SHP77 (cell line): ENCODE results near the gene C5.

Experiments
- DNase-seq, 2 experiments: peaks; one replicate each; lab custom pipeline; 2025; lab: John Stamatoyannopoulos, UW

The C5 gene

DNA sequence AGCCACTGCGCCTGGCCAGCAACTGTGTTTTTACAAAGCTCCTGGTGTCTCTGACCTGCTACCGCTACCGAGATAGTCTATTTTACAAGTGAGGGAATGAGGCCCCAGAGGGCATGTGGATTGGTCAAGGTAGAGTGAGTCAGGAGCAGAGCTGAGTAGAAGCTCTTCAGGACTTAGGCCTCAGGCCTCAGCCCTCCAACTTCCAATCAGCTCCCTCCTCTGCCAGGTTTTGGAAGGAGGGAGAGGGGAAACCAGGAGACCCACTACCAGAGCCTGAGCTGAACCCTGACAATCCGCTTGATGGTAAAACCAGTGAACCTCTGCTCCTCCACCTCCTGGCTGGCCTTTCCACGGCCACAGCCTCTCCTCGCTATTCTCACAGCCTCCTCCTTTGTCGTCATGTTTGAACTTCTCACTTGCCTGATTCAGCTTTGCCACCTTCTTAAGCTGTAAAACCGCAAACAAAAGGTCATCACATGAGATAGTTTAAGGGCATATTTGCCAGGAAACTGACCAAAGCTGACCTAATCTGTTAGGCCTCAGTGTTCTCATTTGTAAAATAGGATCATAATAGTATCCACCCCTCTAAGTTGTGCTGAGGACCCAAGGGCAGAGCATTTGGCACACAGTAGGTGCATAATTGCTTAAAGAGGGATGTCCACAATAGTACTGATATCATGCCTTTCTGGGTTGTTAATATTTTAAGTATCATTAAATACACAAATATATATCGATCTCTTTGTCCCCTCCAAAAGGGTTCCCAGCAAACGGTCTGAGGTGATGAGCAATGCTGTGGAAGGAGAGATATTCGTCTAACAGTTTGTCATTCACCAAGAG, 125.2 kb downstream of the C5 start:
- no peak for DNase-seq

DNA sequence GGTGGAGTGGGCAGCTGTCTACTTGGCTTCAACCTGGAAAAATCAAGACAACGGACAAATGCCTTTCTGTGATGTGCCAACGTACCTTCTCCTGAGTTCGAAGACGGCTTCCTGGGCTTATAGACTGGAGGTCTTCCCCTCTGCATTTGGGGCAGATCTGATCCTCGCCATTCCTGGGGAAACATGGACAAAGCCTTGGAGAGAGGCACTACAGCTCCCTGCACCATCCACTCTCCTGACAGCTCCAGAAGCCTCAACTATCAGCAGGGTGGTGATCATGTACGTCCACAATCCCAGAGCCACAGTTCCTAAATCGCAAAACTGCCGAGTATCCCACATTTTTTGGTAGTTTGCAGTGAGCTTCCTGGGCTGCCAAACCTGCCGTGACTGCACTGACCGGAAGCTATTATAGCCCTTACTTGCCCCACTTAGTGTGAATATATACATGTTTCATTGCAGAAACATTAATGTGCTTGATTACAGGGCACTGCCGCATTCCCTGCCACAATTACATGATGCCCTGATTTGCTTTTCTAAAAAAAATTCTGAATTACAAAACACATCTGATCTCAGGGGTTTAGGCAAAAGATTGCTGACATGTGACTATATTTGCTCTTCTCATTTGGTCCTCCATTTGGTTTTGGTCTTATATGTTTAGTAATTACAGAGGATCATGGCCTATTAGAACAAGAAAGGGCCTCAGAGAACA, 126.3 kb downstream of the C5 start:
- no peak for DNase-seq

DNA sequence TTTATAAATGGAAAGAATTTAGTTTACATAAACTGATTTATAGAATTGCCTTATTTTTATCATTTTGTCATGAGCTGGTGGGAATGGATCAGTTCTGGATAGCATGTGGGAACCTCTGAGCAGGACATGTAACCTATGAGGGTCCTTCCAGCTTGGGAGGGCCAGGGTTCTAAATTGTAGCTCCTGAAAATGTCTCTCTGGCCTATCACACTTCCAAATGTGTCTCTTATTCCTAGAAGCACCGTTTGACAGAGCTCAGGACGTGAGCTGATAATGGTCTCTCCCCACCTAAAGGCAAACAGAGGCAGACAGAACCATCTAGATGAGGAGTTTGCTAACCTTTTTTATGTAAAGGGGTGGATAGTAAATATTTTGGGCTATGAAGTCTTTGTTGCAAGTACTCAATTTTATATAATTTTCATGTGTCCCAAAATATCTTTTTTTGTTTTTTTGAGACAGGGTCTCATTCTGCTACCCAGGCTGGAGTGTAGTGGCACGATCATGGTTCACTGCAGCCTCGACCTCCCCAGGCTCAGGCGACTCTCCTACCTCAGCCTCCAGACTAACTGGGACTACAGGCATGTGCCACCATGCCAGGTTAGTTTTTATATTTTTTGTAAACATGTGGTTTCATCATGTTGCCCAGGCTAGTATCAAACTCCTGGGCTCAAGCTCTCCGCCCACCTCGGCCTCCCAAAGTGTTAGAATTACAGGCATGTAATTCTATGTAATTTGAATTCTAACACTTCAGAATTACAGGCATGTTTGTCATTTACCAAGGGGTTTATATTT, 127.5 kb downstream of the C5 start:
- no peak for DNase-seq

DNA sequence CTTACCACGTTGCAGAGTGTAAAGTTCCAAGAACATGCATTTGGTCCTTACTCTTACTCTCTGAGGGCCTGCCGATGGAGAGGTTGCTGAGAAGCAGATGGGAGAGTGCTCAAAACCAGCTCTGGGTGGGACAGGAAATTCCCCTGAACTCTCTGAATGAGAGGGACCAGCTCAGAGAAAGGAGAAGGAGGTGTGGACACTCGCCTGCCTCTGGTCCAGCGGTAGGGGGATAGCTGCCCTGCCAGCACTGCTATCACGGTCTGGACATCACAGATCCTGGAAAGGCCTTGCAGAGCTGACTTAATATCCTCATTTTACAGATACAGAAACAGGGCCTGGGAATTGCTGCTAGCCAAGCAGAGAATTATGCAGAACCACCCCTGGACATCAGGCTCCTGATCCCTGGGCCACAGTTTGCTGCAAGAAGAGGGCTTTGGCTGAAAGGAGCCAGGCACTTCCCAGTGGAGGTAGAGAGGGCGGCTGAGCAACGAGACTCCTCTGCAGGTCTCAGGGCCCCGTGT, 128.4 kb downstream of the C5 start:
- DNase-seq, result no peak

DNA sequence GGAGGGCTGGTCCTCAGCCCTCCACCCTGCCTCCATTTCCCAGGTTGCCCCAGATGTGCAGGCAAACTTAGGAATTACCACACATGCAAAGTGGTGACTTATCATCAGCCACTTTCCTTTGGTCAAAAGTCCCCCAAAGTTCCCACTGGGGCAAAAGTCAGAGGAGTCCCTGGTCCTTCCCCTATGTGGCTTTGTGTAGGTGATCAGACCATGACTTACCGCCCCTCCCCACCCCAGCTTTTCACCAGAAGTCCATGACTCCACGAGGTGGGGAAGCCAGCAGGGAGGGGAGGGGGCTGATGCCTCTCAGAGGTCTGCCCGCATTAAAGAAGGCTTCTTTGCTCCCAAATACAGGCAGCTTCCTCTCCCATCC, 129.3 kb downstream of the C5 start:
- no peak for DNase-seq

DNA sequence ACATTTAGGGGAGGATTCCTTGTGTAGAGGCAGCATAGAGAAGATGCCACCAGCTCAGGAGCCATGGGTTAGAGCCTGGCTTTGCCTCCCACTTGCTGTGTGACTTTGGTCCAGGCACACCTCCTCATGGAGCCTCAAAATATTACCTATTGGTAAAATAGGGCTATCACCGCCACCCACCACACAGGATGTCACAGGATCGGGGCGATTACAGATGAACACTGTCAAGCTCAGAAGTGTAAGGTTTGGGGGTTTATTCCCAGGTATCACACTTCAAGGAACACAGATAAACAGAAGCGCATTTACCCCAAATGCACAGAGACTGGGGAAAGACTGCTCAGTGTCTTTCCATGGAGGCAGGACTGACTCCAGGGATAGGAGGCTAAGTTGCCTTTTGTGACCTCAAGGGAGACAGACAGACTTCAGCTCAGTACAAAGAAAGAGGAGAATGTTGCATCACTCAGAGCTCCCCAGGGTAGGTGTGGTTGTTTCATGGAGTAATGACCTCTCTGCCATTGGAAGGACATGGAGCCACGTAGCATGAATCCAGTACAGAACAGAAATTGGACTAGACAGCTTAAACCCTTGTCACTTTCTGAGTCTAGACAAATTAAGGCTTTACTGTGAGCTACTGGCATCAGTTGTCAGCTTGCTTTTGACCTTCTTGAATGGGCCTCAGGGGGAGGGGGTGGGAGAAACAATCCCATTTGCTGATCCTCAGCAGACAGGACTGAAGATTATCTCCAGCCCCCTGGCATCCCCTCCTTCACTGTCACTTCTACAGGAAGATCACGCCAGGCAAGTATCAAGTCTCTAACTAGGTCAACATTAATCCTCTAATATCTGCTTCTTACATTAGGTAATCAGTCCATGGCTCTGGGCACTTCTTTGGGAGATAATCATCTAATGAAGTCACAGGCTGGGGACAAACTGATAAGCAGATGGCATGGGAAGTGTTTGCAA, 130.0 kb downstream of the C5 start:
- DNase-seq, result no peak

DNA sequence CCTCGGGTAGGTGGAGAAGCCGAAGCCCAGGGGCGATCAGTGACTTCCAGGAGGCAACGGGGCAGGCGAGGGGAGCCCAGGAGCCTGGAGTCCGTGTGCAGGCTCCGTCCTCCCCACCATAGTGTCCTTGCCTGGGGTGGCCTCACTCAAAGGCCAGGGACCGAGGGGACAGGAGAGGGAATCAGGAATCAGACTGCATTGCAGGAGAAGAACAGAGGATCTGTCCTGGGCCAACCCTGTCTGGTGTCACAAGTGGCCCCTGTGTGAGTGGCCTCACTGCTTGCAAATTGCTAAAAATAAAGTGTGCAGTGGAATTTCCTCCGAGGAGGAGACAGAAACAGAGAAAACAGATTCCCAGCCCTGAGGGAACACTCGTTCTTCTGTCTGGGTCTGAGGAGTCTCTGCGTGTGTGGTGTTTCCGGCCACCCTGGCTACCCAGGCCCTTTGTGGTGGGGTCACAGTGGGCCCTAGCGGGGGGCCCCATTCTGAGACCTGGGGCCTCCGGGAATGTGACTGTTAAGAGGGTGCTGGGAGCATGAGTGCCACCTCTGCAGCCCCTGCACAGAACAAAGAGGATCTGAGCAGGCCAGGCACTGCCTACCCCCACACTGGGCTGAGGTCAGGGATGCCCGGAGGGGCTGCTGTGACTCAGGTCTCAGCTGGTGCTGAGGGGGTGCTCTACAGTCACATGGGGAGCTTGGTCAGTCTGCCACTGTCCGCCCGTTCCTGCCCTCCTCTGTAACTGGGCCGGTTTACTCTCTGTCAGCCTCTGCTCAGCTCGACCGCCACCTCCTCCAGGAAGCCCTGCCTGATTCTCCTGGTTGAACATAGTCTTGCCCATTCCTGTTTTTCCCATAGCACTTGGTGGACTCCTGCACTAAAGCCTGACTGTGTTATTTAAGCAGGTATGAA, 130.9 kb downstream of the C5 start:
- no peak for DNase-seq

DNA sequence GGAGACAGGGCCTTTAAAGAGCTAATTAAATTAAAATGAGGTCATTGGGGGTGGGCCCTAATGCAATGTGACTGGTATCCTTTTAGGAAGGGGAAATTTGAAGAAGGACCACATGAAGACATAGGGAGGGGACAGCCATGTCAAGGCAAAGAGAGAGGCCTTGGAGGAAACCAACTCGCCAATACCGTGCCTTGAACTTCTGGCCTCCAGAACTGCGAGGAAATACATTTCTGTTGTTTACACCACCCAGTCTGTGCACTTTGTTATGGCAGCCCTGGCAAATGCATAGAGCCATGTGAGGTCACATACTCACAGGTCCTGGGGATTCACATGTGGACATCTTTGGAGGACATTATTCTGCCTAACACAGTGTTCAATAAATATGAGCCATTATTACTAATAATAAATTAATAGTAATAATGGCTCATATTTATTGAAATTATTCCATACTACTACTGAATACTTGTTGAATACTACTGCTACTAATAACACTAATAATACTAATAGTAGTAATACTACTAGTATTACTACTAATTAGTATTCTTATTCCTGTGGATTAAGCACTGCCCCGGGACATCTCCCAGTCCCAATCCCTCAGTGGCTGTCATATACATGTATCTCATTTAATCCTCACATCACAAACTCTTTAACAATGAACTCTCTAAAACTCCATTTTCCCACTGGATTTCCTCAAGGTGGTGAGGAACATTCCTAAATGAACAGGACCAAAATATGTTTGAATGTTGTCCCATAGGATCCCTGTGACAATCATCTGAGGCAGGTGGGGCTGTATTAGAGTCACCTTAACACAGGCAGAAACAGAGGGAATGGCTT, 131.9 kb downstream of the C5 start:
- no peak for DNase-seq

DNA sequence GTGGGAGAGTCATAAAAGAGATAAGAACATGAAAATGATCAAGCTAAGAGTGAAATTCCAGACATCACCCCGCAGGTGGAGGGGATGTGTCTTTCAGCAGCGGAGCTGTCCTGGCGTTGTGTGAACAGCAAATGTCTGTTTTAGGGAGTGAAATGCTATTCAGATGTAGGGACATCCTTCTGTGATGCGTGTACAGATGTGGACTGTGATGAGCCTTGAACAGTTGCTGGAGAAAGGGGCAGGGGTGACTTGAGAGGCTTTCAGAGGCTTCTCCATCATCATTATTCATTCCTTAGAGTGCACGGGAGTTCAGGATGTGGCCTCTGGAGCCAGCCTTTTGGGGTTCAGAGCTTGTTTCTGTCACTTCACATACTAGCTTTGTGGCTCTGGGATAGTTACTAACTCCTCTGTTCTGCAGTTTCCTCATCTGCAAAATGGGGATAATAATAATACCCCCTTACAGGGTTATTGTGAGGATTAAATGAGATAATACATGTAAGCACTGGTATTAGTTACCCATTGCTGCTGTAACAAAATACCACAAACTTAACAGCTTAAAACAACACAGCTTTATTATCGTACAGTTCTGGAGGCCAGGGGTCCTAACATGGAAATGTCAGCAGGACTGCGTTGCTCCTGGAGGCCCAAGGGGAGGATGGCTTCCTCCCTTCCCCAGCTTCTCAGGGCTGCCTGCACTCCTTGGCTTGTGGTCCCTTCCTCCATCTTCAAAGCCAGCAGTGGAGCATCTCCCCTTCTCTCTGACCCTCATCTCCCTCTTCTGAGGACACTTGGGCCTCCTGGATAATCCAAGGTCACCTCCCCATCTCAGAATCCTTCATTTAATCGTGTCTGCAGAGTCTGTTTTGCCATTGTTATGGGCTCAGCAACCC, 132.8 kb downstream of the C5 start:
- DNase-seq, result no peak

DNA sequence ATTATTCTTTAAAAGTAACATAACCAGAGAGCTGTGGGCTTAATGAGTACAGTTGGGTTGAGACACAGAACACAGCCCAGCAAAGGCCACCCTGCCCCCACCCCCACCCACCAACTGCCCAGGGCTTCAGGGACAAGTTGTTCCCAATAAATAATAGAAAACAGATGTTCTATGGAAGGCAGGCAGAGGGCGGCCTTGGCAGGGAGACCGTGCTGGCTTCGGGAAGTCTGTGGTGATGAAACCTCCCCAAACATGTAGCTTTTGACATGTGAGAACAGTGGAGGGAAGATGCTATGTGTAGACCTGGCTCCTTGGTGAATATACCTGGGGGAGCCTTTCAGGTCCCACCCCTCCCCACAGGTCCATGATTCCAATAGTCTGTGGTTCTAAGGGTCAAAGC, 133.5 kb downstream of the C5 start:
- DNase-seq, result no peak

DNA sequence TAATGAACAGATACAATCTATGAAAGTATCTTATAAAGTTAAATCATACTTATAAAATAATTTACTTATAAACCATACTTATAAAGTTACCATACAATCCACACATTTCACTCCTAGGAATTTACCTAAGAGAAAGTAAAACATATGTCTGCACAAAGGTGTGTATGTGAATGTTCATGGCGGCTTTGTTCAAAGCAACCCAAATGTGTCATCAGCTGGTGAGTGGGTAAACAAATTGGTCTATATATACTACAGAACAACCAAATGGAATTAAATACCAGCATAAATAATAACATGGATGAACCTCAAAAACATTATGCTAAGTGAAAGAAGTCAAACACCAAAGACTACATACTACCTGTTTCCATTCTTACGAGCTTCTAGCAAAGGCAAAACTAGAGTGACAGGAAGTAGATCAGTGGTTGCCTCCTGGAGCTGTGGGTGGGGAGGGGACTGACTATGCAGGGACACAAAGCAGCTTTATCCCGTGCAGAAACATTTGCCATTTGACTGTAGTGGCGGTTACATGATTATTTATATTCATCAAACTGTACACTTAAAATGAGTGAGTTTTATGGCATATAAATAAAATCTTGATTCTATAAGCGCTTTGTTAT, 134.1 kb downstream of the C5 start:
- DNase-seq, result no peak

DNA sequence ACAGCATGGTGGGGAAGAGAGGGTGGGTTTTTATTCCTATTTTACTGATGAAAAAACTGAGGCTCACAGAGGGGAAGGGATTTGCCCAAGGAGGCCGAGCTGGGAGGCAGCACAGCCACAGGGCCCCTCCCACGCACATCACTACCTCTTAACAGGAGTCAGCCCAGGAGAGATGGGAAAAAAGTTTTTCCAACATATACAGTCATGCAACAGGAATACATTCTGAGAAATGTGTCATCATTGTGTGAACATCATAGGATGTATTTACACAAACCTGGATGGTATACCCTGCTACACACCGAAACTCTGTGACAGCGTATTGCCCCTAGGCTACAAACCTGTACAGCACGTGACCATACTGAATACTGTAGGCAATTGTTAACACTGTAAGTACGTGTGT, 135.1 kb downstream of the C5 start:
- no peak for DNase-seq

DNA sequence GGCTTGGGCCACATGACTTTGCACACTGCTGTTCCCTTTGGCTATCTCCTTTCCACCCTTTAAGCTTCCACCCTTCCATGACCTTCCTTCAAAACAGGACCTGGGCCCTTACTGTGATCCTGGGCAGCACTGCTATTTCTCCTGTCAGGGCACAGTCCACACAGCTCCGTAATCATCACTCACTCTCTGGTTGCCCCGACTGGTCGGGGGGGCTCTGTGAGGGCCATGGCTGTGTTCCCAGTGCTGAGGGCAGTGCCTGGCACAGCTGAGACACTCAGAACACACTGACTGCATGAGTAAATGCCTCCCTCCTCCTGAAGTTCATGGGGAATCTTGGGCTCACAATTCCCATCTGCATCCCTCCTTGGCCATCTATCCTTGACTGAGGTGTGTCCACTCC, 135.7 kb downstream of the C5 start:
- no peak for DNase-seq

DNA sequence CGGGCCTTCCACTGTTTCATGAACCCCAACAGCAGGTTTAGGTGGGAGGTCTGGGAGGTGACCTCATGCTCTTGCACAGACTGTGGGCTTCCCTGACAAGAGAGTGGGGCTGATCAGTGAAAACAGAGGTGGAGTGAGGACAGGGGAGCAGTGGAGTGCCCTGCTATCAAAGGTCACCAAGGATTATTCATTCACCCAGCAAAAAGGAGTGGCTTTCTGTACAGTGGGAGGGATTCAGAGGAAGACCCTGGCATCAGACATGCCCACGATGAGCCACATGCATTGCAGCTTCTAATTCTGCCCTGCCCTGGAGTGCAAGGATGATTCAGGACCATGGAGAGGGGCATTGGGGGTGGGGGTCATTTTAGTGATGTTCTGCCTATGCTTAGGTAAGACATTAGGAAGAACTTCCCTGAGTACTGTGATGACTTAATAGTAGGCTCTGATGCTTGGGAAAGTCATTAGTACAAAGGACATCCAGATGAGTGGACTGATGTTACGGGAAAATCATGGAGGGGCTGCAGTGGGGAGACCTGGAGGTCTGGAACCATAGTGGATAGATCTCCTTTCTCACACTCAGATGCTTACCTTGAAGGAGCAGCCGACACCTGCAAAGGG, 136.3 kb downstream of the C5 start:
- DNase-seq, result no peak

DNA sequence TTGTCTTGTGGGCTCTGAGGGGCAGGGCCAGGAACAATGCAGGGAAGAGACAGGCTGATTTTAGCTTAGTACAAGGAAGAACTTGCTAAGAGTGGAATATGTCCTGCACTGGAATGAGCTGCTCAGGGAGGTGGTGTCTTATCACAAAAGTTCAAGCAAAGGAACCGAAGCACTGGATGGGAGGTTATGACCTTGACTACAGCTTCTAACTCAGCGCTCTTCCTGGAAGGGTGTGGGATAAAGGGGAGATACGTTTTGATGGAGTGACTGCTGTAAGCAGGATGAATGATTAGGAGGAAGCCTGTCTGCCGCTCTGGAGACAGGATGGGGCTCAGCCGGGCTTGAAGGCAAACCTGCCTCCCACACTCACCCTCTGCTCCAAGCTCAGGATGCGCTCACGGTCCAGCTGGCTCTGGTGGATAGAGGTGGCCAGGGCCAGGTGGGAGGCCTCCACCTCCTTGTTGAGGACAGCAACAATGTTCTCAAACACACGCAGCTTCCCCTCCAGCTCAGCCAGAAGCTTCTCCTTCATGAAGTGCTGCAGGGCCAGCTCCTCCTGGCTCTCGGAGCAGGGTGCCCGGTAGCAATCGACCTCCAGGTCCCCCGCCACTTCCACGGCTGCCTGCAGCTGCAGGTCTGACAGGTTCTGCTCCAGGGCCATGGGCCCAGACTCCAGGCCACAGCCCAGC, 137.0 kb downstream of the C5 start:
- DNase-seq, result no peak

DNA sequence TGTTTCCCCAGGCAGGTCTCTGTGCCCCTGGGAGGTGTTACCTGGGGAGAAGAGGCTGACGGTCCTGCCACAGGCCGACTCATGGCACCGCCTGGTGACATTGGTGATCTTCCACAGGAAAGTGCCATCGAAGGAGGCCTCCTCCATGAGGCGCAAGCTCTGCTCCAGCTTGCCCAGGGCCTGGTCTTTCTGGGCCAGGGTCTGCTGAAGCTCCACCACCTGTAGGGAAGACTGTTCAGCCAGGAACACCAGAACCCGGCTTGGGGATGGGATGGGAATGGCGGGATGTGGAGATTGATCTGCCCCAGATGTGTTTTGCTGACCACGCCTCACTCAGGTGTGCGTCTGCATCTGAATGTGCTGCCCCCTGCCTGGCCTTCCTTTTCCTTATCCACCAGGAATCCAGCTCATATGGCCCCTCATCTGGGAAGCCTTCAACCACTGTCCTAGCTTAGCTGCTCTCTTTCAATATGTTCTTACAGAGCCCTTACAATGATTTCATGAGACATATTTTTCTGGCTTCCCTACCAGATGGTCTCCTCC, 138.7 kb downstream of the C5 start:
- DNase-seq, result no peak

DNA sequence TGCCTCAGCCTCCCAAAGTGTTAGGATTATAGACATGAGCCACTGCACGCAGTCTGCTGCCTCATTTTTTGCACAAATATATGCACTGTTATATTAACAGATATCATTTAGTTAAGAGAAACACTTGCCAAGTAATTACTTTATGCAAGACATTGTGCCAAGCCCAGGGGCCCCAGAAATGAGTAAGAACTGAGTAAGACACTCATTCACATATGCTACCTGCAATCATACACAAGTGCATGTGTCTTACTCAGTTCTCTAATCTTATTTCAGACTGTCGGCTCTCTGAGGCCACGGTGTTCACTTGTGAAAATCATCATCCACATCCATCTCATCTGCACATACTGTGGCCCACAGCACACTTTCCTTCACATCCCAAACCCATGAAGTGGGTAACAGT, 139.4 kb downstream of the C5 start:
- DNase-seq, result no peak
